GM23338 (cell line): ENCODE measurements around the gene LEO1. TPM values are rescaled to one million over a fixed set of nuclear protein-coding genes. Genes with fewer than 3 reads are reported as not detected.

Experiments
- ATAC-seq: fragments of 200-7000 bp; cut with Tn5 transposase; 3 replicates; pipeline ENCODE4 v1.9.1; 2020
- DNase-seq: peaks from one replicate; pipeline ENCODE4 v3.0.0-alpha.2; 2015; ENCODE audit warnings: low spot score
- H2AFZ ChIP-seq: fragments of 200-600 bp; sonication (generic); 2 replicates; pipeline ENCODE4 v1.8.0; 2016; ENCODE audit warnings: antibody characterized with exemption, mild to moderate bottlenecking, moderate library complexity
- H3F3A ChIP-seq: fragments of 200-600 bp; sonication (generic); replicated peaks from 2 replicates; pipeline ENCODE4 v1.8.0; 2017; ENCODE audit warnings: antibody characterized with exemption, mixed run types, low read depth
- H3K27ac ChIP-seq: fragments of 200-600 bp; sonication (generic); 2 replicates; pipeline ENCODE4 v1.6.1; 2016; ENCODE audit warnings: low read depth
- H3K27me3 ChIP-seq: fragments of 200-600 bp; sonication (generic); 2 replicates; pipeline ENCODE4 v1.8.0; 2016; ENCODE audit warnings: mild to moderate bottlenecking, mixed run types, moderate library complexity; ENCODE audit not compliant: insufficient read depth
- H3K36me3 ChIP-seq: fragments of 200-600 bp; sonication (generic); 2 replicates; pipeline ENCODE4 v1.8.0; 2016; ENCODE audit warnings: mild to moderate bottlenecking; ENCODE audit not compliant: insufficient read depth
- H3K4me1 ChIP-seq: fragments of 200-600 bp; sonication (generic); 2 replicates; pipeline ENCODE4 v1.8.0; 2016; ENCODE audit warnings: mild to moderate bottlenecking, moderate library complexity; ENCODE audit not compliant: insufficient read depth
- H3K4me2 ChIP-seq: fragments of 200-600 bp; sonication (generic); 2 replicates; pipeline ENCODE4 v1.7.1; 2017; ENCODE audit warnings: mixed run types
- H3K4me3 ChIP-seq: fragments of 200-600 bp; sonication (generic); 2 replicates; pipeline ENCODE4 v1.6.1; 2016; ENCODE audit warnings: mixed run types
- H3K79me2 ChIP-seq: fragments of 200-600 bp; sonication (generic); replicated peaks from 2 replicates; pipeline ENCODE4 v1.8.0; 2017; ENCODE audit warnings: mild to moderate bottlenecking; ENCODE audit not compliant: insufficient read depth
- H3K9me2 ChIP-seq: fragments of 200-600 bp; sonication (generic); 2 replicates; pipeline ENCODE4 v1.8.0; 2017; ENCODE audit not compliant: insufficient read depth
- H4K20me1 ChIP-seq: fragments of 200-600 bp; sonication (generic); replicated peaks from 2 replicates; pipeline ENCODE4 v1.8.0; 2017; ENCODE audit warnings: mild to moderate bottlenecking; ENCODE audit not compliant: insufficient read depth
- H3K27ac Mint-ChIP-seq: 2 replicates; pipeline ENCODE4 v1.8.0; 2020; ENCODE audit warnings: inconsistent platforms, mild to moderate bottlenecking, moderate library complexity, mixed read lengths
- H3K27me3 Mint-ChIP-seq: 3 replicates; pipeline ENCODE4 v1.8.0; 2022; ENCODE audit warnings: low read depth, mild to moderate bottlenecking, moderate library complexity, mixed read lengths, inconsistent platforms; ENCODE audit not compliant: insufficient read depth, poor library complexity
- H3K36me3 Mint-ChIP-seq: 3 replicates; pipeline ENCODE4 v1.8.0; 2021; ENCODE audit warnings: low read depth, mild to moderate bottlenecking, inconsistent platforms, moderate library complexity, mixed read lengths
- H3K4me1 Mint-ChIP-seq: 3 replicates; pipeline ENCODE4 v1.8.0; 2020; ENCODE audit warnings: mild to moderate bottlenecking, inconsistent platforms, mixed read lengths
- H3K4me3 Mint-ChIP-seq: 3 replicates; pipeline ENCODE4 v1.8.0; 2021; ENCODE audit warnings: moderate library complexity, mild to moderate bottlenecking, inconsistent platforms, mixed read lengths
- H3K9me3 Mint-ChIP-seq: 3 replicates; pipeline ENCODE4 v1.8.0; 2020; ENCODE audit warnings: moderate library complexity, mild to moderate bottlenecking, inconsistent platforms, mixed read lengths
- CREB1 ChIP-seq: fragments of 250-450 bp; sonication (Bioruptor Pico); IDR thresholded peaks from 2 replicates; pipeline ENCODE4 v1.5.0; 2020; ENCODE audit warnings: low read depth, mild to moderate bottlenecking, moderate library complexity
- CTCF ChIP-seq, 2 experiments: fragments of 200-600 bp in 1 of 2; sonication (generic) in 1 of 2; conservative IDR thresholded peaks; 2 replicates each; pipeline versions ENCODE4 v1.5.1 to v1.6.1; 2016 to 2017; ENCODE audit warnings: antibody characterized with exemption in 2 of 2, low read depth in 2 of 2, mild to moderate bottlenecking in 2 of 2, moderate library complexity in 1 of 2
- EZH2 ChIP-seq: fragments of 200-600 bp; sonication (generic); IDR thresholded peaks from one replicate; pipeline ENCODE4 v1.8.0; 2017; ENCODE audit warnings: antibody characterized with exemption, mild to moderate bottlenecking, low read depth; ENCODE audit not compliant: unreplicated experiment
- JUNB ChIP-seq: IDR thresholded peaks from one replicate; pipeline ENCODE4 v1.6.1; 2016; ENCODE audit warnings: antibody characterized with exemption; ENCODE audit not compliant: unreplicated experiment
- STAT1 ChIP-seq: IDR thresholded peaks from one replicate; pipeline ENCODE4 v1.6.1; 2016; ENCODE audit warnings: antibody characterized with exemption; ENCODE audit not compliant: unreplicated experiment
- polyA plus RNA-seq: library from polyadenylated mRNA; unstranded; fragments of >200 nt; fragmentation: Nextera tagmentation; extraction: Ambion mirVana; gene quantifications from 2 replicates; pipeline ENCODE4 v1.2.1, GENCODE V29; 2016
- total RNA-seq: library from RNA; depleted of rRNA; stranded (reverse); fragments of >200 nt; shearing (Covaris generic); gene quantifications from 2 replicates; pipeline ENCODE4 v1.2.3, GENCODE V29; 2014
- TF ChIP-seq, protein P1 (sequence below): fragments of 250-450 bp; sonication (Bioruptor Pico); IDR thresholded peaks from 2 replicates; pipeline ENCODE4 v1.5.0; 2020; ENCODE audit warnings: mild to moderate bottlenecking, moderate library complexity

The LEO1 gene
- total and polyA plus RNA-seq, 2 experiments from 2014 or later, result 41.4 to 55.6 TPM

- H3K9me2 ChIP-seq, result no peaks in the 10 kb centered on the region
- no peak overlapping the region for H3K4me3 ChIP-seq
- Mint-ChIP-seq H3K4me1 (peaks cover 4% of the 10 kb centered on the region; the same call in 2 of the 3 replicates), H3K9me3 (no peaks in the 10 kb centered on the region), H3K27me3 (peaks cover 4% of the 10 kb centered on the region), H3K27ac (peak overlapping the region; percentile 18; the same call in 1 of the 2 replicates), H3K36me3 (peaks cover 24% of the 10 kb centered on the region; the same call in 2 of the 3 replicates), H3K4me3 (no peak overlapping the region)
- H4K20me1 ChIP-seq, result peaks cover 4% of the 10 kb centered on the region; the same call in 1 of the 2 replicates
- no peak overlapping the region for H3K4me2 ChIP-seq
- no peak for DNase-seq
- no peak overlapping the region for H2AFZ ChIP-seq
- no peaks in the 10 kb centered on the region for H3K27me3 ChIP-seq
- ATAC-seq, result no peak
- H3K79me2 ChIP-seq, result no peaks in the 10 kb centered on the region
- TF ChIP-seq CTCF (conservative IDR thresholded peaks at IDR 0.05; ENCODE audit: low read depth in 2 of 2), result no peak
- no peak for TF ChIP-seq CREB1 (CRISPR knock-in tag)
- H3K27ac ChIP-seq, result 0 out of 2 replicates have a peak overlapping the region, but pooled peaks have one; percentile 15
- peaks cover 6% of the 10 kb centered on the region; the same call in 1 of the 2 replicates for H3K36me3 ChIP-seq
- H3F3A ChIP-seq, result no peaks in the 10 kb centered on the region
- H3K4me1 ChIP-seq, result no peaks in the 10 kb centered on the region
These were observed 67.2 kb downstream of the LEO1 start for GRCh38 chr15:51904421-51904820.

- H3K27ac Mint-ChIP-seq, result no peak overlapping the region
- Histone ChIP-seq H3K4me1 (no peaks in the 10 kb centered on the region), H3K9me2 (no peaks in the 10 kb centered on the region), H3K4me2 (no peak overlapping the region), H3K79me2 (no peaks in the 10 kb centered on the region), H3F3A (no peaks in the 10 kb centered on the region), H2AFZ (no peak overlapping the region), H3K36me3 (no peaks in the 10 kb centered on the region), H3K4me3 (no peak overlapping the region), H3K27me3 (no peaks in the 10 kb centered on the region), H3K27ac (no peak overlapping the region), H4K20me1 (no peaks in the 10 kb centered on the region)
- H3K36me3 Mint-ChIP-seq, result peaks cover 19% of the 10 kb centered on the region
- H3K27me3 Mint-ChIP-seq, result peaks cover 4% of the 10 kb centered on the region
- H3K4me3 Mint-ChIP-seq, result no peak overlapping the region
- TF ChIP-seq CREB1 (CRISPR knock-in tag), result no peak
- TF ChIP-seq STAT1, result no peak
- no peak for TF ChIP-seq CTCF (conservative IDR thresholded peaks at IDR 0.05; ENCODE audit: low read depth in 2 of 2)
- no peak for TF ChIP-seq JUNB
- TF ChIP-seq, protein P1, sequence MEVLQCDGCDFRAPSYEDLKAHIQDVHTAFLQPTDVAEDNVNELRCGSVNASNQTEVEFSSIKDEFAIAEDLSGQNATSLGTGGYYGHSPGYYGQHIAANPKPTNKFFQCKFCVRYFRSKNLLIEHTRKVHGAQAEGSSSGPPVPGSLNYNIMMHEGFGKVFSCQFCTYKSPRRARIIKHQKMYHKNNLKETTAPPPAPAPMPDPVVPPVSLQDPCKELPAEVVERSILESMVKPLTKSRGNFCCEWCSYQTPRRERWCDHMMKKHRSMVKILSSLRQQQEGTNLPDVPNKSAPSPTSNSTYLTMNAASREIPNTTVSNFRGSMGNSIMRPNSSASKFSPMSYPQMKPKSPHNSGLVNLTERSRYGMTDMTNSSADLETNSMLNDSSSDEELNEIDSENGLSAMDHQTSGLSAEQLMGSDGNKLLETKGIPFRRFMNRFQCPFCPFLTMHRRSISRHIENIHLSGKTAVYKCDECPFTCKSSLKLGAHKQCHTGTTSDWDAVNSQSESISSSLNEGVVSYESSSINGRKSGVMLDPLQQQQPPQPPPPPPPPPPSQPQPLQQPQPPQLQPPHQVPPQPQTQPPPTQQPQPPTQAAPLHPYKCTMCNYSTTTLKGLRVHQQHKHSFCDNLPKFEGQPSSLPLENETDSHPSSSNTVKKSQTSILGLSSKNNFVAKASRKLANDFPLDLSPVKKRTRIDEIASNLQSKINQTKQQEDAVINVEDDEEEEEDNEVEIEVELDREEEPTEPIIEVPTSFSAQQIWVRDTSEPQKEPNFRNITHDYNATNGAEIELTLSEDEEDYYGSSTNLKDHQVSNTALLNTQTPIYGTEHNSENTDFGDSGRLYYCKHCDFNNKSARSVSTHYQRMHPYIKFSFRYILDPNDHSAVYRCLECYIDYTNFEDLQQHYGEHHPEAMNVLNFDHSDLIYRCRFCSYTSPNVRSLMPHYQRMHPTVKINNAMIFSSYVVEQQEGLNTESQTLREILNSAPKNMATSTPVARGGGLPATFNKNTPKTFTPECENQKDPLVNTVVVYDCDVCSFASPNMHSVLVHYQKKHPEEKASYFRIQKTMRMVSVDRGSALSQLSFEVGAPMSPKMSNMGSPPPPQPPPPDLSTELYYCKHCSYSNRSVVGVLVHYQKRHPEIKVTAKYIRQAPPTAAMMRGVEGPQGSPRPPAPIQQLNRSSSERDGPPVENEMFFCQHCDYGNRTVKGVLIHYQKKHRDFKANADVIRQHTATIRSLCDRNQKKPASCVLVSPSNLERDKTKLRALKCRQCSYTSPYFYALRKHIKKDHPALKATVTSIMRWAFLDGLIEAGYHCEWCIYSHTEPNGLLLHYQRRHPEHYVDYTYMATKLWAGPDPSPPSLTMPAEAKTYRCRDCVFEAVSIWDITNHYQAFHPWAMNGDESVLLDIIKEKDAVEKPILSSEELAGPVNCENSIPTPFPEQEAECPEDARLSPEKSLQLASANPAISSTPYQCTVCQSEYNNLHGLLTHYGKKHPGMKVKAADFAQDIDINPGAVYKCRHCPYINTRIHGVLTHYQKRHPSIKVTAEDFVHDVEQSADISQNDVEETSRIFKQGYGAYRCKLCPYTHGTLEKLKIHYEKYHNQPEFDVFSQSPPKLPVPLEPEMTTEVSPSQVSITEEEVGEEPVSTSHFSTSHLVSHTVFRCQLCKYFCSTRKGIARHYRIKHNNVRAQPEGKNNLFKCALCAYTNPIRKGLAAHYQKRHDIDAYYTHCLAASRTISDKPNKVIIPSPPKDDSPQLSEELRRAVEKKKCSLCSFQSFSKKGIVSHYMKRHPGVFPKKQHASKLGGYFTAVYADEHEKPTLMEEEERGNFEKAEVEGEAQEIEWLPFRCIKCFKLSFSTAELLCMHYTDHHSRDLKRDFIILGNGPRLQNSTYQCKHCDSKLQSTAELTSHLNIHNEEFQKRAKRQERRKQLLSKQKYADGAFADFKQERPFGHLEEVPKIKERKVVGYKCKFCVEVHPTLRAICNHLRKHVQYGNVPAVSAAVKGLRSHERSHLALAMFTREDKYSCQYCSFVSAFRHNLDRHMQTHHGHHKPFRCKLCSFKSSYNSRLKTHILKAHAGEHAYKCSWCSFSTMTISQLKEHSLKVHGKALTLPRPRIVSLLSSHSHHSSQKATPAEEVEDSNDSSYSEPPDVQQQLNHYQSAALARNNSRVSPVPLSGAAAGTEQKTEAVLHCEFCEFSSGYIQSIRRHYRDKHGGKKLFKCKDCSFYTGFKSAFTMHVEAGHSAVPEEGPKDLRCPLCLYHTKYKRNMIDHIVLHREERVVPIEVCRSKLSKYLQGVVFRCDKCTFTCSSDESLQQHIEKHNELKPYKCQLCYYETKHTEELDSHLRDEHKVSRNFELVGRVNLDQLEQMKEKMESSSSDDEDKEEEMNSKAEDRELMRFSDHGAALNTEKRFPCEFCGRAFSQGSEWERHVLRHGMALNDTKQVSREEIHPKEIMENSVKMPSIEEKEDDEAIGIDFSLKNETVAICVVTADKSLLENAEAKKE (CRISPR knock-in tag), result no peak
- no peak for TF ChIP-seq EZH2
- DNase-seq (no peak), ATAC-seq (no peak)
- H3K9me3 Mint-ChIP-seq, result peaks cover 15% of the 10 kb centered on the region
- H3K4me1 Mint-ChIP-seq, result no peaks in the 10 kb centered on the region
These were observed 82.1 kb downstream of the LEO1 start for GRCh38 chr15:51889486-51889885.
